Embryonic facial prominence (tissue), 1 donor: ENCODE results near the gene PUS1.
"Not testable (repeated sequence)": the region's sequence is repeated elsewhere in the genome, so short reads cannot be mapped to it uniquely, and the experiment has no call there.

Source experiments
- DNase-seq: peaks from one replicate; pipeline ENCODE4 v3.0.0-alpha.2; 2016; ENCODE audit errors: extremely low spot score

The PUS1 gene

DNA sequence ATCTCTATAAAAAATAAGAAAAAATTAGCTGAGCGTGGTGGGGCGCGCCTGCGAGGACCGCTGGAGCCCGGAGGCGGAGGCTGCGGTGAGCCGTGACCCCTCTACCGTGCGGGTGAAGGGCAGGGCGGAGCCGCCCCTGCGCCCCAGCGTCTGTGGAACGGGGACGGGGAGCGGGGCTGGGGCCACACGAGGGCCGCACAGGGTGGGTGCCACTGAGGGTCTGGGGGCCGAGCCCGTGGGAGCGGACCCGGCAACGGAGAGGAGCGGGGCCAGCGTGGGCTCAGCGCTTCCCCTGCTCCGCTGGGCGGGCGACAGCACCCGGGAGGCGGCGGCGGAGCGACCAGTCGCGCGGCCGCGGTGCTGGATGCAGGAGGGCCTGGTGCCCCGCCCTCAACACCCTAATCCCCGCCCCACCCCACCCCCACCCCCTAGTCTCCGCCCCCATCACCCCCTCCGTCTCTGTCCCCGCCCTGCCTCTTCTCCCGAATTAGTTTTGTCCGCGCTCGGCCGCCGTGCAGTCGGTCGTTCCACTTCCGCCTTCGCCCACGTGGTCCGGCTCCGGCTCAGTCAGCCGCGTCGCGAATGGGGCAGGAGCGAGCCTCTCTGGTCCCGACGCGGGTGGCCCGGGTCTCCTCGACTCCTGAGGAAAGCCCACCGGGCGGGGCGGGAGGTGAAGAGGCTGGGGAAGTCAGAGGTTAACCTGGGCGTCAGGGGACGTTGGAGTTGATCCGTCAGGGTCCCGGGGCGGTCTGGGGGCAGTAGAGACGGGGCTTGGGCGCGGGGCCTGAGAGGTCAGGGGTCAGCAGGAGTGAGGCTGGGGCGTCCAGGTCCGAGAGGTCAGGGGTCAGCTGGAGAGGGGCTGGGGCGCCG, at the start of gene PUS1:
Gene PUS1, plus strand, starts transcription at position 566 of the 870 bp plus-strand sequence. CDS start 447 bp downstream, outside the sequence.
- peak; percentile 87 for DNase-seq

DNA sequence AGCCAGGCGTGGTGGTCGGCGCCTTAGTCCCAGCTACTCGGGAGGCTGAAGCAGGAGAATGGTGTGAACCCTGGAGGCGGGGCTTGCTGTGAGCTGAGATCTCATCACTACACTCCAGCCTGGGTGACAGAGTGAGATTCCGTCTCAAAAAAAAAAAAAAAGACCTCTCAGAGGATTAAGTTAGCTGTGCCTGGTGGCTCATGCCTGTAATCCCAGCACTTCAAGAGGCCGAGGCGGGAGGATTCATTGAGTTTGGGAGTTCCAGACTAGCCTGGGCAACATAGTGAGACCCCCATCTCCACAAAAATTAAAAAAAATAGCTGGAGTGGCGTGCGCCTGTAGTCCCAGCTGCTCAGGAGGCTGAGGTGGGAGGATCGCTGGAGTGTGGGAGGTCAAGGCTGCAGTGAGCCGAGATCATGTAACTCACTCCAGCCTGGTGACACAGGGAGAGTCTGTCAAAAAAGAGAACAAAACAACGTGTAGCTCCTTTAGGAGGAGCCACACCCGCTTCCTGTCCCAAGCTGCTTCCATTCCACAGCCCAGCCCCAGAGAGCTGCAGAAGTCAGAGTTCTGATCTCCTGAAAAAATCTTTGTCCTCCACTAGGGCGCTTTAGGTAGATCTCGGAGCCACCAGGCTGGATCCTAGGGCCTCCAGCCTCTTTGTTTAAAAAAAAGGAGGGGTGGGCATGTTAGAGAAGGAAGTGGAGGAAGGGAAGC, 46.1 kb upstream of the PUS1 start:
- no peak for DNase-seq

DNA sequence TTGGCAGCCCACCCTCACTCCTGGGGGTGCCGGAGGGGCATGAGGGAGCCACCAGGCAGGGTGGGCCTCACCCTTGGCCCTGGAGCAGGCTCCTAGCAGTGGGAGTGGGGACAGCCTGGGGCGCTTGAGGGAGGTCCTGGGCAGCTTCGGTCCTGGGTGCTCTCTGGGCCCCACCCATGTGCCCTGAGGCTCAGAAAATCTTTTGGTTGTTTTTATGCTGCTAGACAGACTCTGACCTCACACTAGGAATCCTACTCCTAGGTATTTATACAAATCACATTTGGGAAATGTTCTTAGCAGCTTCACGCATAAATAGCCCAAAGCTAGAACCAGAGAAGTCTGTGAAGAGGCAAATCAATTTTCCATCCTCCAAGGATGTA, 45.6 kb upstream of the PUS1 start:
- DNase-seq = no peak

DNA sequence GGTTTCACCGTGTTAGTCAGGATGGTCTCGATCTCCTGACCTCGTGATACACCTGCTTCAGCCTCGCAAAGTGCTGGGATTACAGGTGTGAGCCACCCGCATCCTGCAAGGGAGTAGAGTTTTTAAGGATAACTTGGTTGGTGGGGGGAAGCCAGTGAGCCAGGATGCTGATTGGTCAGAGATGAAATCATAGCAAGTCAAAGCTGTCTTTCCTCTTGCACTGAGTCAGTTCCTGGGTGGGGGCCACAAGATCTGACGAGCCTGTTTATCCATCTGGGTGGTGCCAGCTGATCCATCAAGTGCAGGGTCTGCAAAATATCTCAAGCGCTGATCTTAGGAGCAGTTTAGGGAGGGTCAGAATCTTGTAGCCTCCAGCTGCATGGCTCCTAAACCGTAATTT, 44.0 kb upstream of the PUS1 start:
- not testable (repeated sequence) for DNase-seq

DNA sequence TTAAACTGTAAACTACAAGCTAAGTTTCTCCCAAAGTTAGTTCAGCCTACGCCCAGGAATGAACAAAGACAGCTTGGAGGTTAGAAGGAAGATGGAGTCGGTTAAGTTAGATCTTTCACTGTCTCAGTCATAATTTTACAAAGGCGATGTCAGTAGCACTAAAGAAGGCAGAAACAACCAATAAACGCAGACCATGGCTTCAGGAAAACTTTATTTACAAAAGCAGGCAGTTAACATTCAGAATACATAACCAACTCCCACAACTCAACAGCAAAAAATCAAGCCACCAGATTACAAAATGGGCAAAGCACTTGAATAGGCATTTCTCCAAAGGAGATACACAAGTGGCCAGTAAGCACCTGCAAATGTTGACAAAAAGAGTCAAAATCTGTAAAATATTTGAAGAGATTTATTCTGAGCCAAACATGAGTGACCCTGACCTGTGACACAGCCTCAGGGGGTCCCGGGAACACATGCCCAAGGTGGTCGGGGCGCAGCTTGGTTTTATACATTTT, 43.5 kb upstream of the PUS1 start:
- no peak for DNase-seq

DNA sequence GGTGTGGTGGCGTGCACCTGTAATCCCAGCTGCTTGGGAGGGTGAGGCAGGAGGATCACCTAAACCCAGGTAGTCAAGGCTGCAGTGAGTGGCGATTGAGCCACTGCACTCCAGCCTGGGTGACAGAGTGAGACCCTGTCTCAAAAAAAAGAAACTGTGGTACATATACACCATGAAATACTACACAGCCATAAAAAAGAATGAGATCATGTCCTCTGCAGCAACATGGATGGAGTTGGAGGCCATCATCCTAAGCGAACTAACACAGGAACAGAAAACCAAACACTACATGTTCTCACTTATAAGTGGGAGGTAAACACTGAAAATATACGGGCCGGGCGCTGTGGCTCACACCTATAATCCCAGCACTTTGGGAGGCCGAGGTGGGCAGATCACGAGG, 37.4 kb upstream of the PUS1 start:
- DNase-seq = not testable (repeated sequence)

DNA sequence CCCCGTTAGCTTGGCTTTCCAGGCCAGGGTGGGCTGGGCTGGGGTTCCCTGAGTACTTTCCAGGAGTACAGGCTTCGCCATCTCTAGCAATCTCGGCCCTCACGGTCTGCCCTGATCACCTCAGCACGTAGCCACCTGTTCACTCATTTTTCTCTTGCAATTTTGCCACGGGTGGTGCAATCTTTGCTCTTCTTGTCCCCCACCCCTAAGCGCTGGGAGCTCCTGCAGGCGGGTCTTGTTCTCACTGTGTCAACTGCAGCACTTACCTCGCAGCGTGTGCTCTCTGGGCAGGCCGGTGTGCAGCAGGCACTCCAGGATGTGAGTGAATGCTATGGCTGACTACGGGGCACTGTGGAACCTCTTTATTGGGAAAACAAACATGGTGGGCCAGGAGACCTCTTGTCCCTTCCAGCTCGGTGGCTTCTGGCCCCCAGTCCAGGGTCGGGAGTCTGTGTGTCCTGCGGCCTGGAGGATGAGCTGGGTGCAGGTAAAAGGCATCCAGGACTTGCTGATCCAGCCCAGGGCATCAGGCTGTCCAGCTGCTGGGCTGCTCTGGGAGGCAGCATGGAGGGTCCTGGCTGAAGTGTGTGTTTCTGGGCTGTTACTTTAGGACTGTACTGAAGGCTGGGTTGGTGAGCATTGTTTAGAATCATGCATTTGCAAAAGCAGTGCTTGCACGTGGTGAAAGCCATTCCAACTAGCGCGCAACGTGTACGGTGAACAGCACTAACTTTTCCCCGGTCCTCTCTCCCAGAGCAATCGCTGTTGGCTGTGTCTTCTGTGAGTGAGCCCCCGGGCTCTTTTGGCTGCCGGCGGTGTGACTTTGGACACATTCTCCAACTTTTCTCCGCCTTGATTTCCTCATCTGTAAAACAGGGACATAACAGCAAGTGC, 36.1 kb upstream of the PUS1 start:
- DNase-seq = no peak

DNA sequence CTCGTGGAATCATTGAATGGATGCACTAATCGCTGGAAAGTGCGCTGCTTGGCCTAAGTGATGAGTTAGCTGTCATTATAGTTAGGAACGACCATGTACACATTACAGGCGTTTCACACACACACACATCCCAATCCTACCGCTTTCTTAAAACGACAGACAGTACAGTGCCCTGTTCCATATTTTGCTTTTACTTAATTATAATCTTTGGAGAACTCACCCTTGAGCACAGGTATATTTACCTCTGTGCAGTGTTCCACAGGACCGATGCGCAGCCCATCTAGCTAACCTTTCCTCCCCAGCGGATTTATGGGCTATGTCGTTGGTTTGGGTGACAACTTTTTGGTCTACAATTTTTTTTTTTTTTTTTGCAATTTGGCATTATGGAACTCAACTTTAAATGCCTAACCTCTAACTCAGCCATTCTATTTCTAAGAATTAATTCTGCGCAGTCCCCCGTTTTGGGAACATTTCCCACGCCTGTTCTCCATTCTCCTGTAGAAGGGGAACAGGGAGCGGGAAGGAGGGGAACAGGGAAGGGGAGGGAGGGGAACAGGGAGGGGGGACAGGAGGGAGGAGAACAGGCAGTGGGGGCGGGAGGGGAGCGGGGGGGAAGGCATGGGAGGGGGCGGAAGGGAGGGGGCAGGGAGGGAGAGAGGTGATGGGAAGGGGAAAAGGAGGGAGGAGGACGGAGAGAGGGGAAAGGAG, 35.3 kb upstream of the PUS1 start:
- DNase-seq = no peak

DNA sequence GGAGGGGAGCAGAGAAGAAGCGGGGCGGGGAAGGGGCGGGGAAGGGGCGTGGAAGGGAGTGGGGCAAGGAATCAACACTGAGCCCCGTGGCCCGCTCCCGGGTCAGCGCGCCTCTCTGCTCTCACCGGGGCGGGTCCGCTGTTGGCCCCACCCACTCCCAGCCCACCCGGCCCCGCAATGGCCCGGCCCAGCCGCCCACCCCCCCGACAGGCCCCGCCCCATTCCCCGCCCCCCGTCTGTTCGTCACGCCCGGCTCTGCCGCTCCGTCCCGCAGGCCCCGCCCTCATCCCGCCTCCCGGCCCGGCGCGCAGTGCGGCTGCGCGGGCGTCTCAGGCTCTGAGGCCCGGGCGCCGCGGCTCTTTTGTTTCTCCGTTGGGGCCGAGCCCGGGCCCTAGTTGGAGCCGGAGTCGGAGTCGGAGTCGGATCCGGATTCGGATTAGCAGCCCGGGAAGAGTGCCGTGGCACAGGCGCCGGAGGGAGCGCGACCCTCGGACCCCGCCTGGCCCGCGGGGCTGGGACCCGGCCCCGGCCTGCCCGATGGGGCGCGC, 34.7 kb upstream of the PUS1 start, which contains the start of gene ULK1:
Gene ULK1, plus strand, starts transcription at position 310 of the 548 bp plus-strand sequence. CDS start 380 bp downstream, outside the sequence.
- DNase-seq = peak; percentile 82

DNA sequence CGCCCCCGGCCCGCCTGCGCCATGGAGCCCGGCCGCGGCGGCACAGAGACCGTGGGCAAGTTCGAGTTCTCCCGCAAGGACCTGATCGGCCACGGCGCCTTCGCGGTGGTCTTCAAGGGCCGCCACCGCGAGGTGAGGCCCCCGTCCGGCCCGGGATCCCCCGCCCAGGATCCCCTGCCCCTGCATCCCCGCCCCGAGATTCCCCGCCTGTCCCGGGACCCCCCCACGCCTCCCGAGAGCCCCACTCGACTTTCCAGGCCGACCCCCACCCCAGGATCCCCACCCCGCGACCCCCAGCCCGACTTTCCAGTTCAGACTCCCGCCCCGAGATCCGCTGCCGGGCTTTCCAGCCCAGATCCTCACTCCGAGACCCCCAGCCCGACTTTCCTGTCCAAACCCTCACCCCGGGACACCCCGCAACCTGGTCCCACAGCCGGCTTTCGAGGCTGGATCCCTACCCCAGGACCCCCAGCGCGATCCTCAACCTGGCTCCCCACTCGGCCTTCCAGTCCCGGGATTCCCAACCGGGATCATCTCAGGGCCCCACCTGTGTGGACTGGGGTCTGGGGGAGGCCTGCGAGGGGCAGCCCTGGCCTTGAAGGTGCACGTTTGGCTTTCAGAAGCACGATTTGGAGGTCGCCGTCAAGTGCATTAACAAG, 34.0 kb upstream of the PUS1 start:
- no peak for DNase-seq

DNA sequence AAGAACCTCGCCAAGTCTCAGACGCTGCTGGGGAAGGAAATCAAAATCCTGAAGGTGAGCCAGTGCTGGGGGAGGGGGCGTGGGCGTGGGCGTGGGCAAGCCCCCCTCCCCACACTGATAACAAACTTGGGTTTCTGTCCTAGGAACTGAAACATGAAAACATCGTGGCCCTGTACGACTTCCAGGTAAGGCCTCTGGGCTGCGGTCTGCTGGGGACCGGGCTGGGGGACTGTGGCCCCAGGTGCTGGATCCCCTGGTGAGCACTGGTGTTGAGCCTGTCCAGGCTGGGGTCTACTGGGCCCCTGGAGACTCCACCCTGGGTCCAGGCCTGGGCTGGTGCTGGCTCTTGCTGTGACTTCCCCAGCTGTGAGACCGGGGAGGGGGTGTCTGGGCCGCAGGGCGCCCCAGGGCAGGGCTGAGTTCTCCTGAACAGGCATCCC, 33.4 kb upstream of the PUS1 start:
- DNase-seq = no peak

DNA sequence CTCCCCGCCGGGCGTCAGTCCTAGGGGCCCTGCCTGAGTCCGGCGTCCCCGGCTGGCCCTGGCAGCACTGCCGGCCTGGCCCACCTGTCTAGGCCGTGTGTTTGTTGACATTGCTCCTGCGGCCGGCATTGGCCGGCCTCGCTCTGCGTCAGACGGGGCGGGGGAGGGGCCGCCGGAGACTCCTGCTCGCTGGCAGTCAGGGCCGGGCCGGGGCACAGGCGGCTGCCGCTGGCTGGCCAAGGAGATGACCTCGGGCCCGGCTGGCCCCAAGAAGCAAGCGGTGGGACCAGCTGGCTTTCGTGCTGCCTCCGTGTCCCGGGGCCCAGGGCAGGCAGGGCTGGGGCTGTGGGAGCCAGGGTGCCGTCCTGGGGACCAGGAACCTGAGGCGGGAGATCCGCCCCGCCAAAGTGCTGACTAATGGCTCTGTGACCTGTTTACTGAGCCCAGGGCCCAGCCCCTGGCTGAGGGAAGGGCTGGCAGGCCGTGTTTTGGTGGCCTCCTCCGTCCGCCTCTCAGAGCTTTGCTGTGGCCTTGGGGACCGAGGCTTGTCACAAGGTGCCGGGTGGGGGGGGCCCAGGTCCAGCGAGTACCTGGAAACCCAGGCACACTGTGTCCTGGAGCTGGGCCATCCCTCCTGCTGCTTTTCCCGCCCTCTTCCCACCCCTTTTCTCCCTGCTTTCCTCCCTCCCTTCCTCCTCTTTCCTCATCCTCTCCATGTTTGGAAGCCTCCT, 32.8 kb upstream of the PUS1 start:
- no peak for DNase-seq

DNA sequence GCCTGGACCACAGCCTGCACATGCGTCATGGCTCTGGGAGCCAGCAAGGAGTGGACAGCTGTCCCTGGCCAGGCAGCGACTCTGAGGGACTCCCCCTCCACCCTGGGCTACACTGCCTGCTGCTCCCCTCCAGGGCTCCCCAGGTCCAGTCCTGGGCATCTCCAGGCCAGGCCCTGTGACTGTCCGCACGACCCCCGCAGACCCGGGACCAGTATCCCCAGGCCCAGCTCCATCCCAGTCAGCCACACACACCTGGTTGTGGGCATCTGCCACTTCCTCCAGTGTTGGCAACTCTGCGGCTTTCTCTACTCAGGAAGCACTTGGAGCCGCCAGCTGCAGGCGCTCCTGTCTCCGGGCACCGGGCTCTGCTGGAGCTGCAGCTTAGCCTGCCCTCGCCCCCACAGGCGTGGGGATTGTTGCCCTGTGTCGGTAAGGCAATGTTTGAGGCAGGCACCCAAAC, 32.2 kb upstream of the PUS1 start:
- DNase-seq = no peak

DNA sequence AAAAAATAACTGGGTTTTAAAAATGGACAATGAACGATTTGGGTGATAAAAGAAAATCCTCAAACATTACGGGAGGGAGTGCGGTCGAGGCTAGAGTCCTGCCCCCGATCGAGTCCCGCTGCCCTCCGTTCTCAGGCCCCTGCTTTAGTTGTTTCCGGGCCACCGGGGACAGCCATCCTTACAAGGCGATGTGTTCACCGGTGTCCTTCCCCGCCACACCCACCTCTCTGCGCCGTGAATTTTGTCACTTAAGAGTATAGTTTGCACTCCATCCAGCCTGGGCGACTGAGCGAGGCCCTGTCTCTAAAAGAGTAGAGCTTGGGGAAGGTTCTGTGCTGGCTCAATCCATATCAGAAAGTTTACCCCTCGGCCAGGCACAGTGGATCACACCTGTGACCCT, 31.8 kb upstream of the PUS1 start:
- no peak for DNase-seq

DNA sequence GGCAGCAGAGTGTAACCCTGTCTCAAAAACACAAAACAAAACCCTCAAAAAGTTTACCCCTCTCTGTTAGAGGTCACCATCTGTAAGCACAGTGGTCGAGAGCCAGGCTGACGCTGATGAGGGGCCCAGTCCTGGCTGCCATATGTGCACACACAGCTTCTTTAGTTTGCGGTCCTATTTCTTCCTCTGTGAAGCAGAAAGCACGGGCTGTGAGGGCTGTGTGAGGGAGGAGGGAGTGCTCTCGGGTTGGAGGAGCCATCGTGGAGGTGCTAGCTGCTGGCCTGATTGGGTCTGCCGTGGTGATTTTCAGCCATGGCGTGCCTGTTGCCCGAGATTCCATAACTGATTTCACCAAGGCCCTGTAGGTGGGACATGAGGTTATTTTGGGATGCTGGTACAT, 31.2 kb upstream of the PUS1 start:
- no peak for DNase-seq

DNA sequence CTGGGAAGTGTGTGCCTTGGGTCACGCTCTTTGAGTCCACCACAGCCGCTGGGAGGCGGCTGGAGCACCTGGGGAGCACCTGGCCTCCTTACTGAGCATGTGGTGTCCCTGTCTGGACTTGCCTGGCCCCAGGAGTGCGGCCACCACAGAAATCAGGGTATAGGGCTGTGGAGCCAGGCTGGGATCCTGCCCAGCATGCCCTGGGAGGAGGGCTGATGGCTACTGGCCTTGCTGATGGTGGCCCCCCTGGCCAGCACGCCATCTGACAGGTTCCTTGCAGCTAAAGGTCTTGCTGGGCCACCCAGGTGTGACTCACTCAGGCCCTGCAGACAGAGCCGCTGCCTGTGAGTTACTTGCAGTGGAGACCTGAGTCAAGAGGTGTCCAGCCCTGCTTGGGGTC, 28.7 kb upstream of the PUS1 start:
- DNase-seq = no peak

DNA sequence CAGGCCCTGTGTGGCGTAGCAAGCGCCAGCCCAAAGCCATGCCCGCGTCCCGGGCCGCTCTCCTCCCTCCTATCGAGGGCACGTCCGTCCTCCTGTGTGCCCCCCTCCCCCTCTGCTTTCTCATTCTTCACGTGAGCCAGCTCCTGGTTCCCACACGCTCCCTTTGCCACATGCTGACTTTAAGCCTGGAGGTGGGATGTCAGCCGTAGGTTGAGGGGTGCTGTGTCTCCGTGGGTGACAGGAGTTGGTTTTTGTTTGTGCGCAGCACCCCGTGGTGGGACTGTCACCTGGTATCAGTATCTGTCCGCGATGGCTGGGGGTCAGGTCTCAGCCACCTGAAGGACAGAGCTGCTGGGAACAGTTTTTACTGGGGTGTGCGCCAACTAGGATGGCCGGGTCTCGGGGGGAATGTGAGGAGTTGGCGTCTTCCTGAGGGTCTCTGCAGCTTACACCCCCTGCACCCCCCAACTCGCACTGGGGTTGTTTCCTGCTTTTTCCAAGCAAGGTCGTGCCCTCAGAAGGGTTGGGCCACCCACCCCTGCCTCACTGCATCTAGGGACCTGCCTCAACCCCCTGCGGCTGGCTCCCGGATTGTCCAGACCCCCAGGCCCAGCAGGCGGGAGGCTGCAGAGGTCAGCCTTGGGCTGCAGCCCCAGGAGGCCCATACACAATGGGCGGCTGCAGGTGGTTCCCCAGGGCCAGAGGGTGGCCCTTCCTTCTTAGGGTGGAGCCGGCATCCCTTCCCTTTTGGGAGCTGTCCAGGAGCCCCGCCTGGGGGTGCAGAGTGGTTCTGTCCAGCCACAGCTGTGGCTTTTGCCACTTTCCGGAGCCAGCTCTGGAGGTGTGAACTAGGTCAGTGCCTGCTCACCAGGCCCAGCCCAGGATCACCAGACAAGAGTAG, 27.4 kb upstream of the PUS1 start:
- no peak for DNase-seq
